ENCODE data around the gene LOC128125822. TPM values are rescaled to one million over a fixed set of nuclear protein-coding genes. Genes with fewer than 3 reads are reported as not detected.

The LOC128125822 gene

DNA sequence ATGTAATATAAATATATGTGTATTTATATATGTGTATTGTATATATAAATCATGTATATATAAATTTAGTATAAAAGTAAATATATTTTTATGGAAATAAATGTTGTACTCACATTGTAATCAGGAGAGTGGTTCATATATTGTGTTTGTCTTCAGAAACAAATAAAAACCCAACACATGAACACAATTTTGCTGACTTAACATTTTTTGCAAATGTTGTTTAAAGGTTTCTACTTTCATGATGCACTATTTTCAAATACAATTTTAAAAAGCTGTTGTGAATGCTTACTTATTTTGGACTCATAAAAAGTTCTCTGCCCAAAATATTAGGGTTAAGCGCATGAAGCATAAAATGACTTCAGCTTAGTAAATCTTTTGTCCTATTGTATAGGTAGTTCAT, 39.3 kb downstream of the LOC128125822 start:
- ATAC-seq (no peak), DNase-seq (no peak)
- intact Hi-C loops (cut with DNase I, micrococcal nuclease), result no loop called here

DNA sequence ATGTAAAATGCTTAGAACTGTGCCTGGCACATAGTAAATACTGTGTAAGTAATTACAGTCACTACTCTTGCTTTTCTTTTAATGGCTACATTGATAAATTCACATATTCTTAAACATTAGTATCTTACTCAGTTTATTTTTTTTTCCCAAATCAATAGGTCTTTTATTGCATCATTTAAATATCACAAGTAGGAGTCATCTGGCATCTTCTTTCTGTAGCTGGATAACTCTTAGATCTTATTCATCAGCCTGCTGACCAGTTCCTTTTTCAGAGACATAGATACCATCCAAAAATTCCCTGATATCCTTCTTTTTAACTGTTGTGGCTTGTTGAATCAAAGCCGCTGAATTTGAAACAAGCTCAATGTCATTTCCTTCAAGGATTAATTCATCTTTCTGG, 43.3 kb downstream of the LOC128125822 start:
- no peak for DNase-seq
- ATAC-seq, result no peak
- intact Hi-C loops (cut with DNase I, micrococcal nuclease), result no loop called here

Other genes starting within 250 kb of the LOC128125822 start
- 100 to 1,000 TPM; 155 to 190 TPM for gene PTP4A1, start within 50 bp of the LOC128125822 start, total RNA-seq
- gene PHF3, start 63.3 kb downstream of the LOC128125822 start, total RNA-seq, result 10 to 100 TPM; 51.1 to 64.0 TPM

Measured in left colon (tissue), 2 donors.